Measurements from ENCODE around the gene SLAMF6. TPM values are rescaled to one million over a fixed set of nuclear protein-coding genes. Genes with fewer than 3 reads are reported as not detected.

Gene SLAMF6
- total RNA-seq, 6 donors from 2014 or later = 2.7 to 10.7 (median 3.4) TPM

- Histone ChIP-seq H3K36me3 (no peaks in the 10 kb centered on the region), H3K27me3 (no peaks in the 10 kb centered on the region), H3K27ac (no peak overlapping the region), H3K4me3 (no peak overlapping the region), H3K9me3 (no peaks in the 10 kb centered on the region), H3K4me1 (no peaks in the 10 kb centered on the region)
- no peak for TF ChIP-seq EP300 (IDR thresholded peaks at IDR 0.05)
- TF ChIP-seq POLR2A (IDR thresholded peaks at IDR 0.05) = no peak
- no peak for TF ChIP-seq CTCF (IDR thresholded peaks at IDR 0.05)
- TF ChIP-seq POLR2AphosphoS5 (IDR thresholded peaks at IDR 0.05) = no peak
- 94 to 96% methylated on average over 2 of the region's 2 CpGs for WGBS, 2 donors
- no peak for ATAC-seq (ENCODE audit: low FRiP score in 2 of 2)
- DNase-seq = no peak
These were observed 73.6 kb downstream of the SLAMF6 start for GRCh38 chr1:160449494-160449893.

- no peaks in the 10 kb centered on the region for H3K9me3 ChIP-seq
- no peaks in the 10 kb centered on the region for H3K4me1 ChIP-seq
- no peak overlapping the region for H3K4me3 ChIP-seq
- no peak for TF ChIP-seq EP300 (IDR thresholded peaks at IDR 0.05)
- no peak for TF ChIP-seq POLR2AphosphoS5 (IDR thresholded peaks at IDR 0.05)
- no peak for TF ChIP-seq POLR2A (IDR thresholded peaks at IDR 0.05)
- no peak for TF ChIP-seq CTCF (IDR thresholded peaks at IDR 0.05)
- ATAC-seq (ENCODE audit: low FRiP score in 2 of 2) (no peak), DNase-seq (no peak)
- WGBS, 2 donors = 44 to 48% methylated on average over 8 of the region's 8 CpGs
- H3K27me3 ChIP-seq = no peaks in the 10 kb centered on the region
- no peaks in the 10 kb centered on the region for H3K36me3 ChIP-seq
- no peak overlapping the region for H3K27ac ChIP-seq
These were observed 76.0 kb downstream of the SLAMF6 start for GRCh38 chr1:160446945-160447600.

- no peaks in the 10 kb centered on the region for H3K9me3 ChIP-seq
- 70 to 73% methylated on average over 2 of the region's 2 CpGs for WGBS, 2 donors
- no peak for ATAC-seq (ENCODE audit: low FRiP score in 2 of 2)
These were observed 83.3 kb downstream of the SLAMF6 start for GRCh38 chr1:160439718-160440117.

GRCh38 chr1:160438935-160439334 is 84.1 kb downstream of the SLAMF6 start:
- WGBS, 2 donors = 91 to 97% methylated on average over 2 of the region's 2 CpGs
- no peaks in the 10 kb centered on the region for H3K27me3 ChIP-seq
- no peaks in the 10 kb centered on the region for H3K9me3 ChIP-seq
- ATAC-seq (ENCODE audit: low FRiP score in 2 of 2) (no peak), DNase-seq (no peak)
- TF ChIP-seq EP300 (IDR thresholded peaks at IDR 0.05) (no peak), POLR2AphosphoS5 (IDR thresholded peaks at IDR 0.05) (no peak), CTCF (IDR thresholded peaks at IDR 0.05) (no peak), POLR2A (IDR thresholded peaks at IDR 0.05) (no peak)
- H3K36me3 ChIP-seq = no peaks in the 10 kb centered on the region
- no peak overlapping the region for H3K4me3 ChIP-seq
- H3K4me1 ChIP-seq = no peaks in the 10 kb centered on the region
- H3K27ac ChIP-seq = no peak overlapping the region

More at GRCh38 chr1:160439718-160440117, 83.3 kb downstream of the SLAMF6 start:
- Histone ChIP-seq H3K4me1 (no peaks in the 10 kb centered on the region), H3K27ac (no peak overlapping the region), H3K27me3 (no peaks in the 10 kb centered on the region), H3K36me3 (no peaks in the 10 kb centered on the region), H3K4me3 (no peak overlapping the region)
- DNase-seq = no peak
- no peak for TF ChIP-seq POLR2AphosphoS5 (IDR thresholded peaks at IDR 0.05)
- no peak for TF ChIP-seq CTCF (IDR thresholded peaks at IDR 0.05)
- no peak for TF ChIP-seq EP300 (IDR thresholded peaks at IDR 0.05)
- TF ChIP-seq POLR2A (IDR thresholded peaks at IDR 0.05) = no peak
